ENCODE data around the gene OR1K1.
"Not testable (repeated sequence)": the region's sequence is repeated elsewhere in the genome, so short reads cannot be mapped to it uniquely, and the experiment has no call there.

The OR1K1 gene

GRCh38 chr9:122800066-122801060 lies at the start of gene OR1K1:
Gene OR1K1, plus strand, starts transcription at chr9:122800123. Its CDS starts 0 bp downstream, at chr9:122800123.
- no peak for DNase-seq

- no peak for DNase-seq
Observed at GRCh38 chr9:122754825-122755224, 45.1 kb upstream of the OR1K1 start.

GRCh38 chr9:122767817-122768216 lies 32.1 kb upstream of the OR1K1 start:
- DNase-seq, result no peak

GRCh38 chr9:122777052-122777451 lies 22.9 kb upstream of the OR1K1 start:
- no peak for DNase-seq

GRCh38 chr9:122777935-122778627 lies 21.8 kb upstream of the OR1K1 start:
- DNase-seq, result no peak

- no peak for DNase-seq
Observed at GRCh38 chr9:122779181-122779580, 20.7 kb upstream of the OR1K1 start.

- DNase-seq, result no peak
Observed at GRCh38 chr9:122780026-122780425, 19.9 kb upstream of the OR1K1 start.

GRCh38 chr9:122781671-122782070 lies 18.3 kb upstream of the OR1K1 start:
- DNase-seq, result no peak

- DNase-seq, result no peak
Observed at GRCh38 chr9:122785269-122785668, 14.7 kb upstream of the OR1K1 start.

GRCh38 chr9:122786338-122786737 lies 13.6 kb upstream of the OR1K1 start:
- no peak for DNase-seq

GRCh38 chr9:122788831-122789230 lies 11.1 kb upstream of the OR1K1 start, which contains the start of gene OR5C1:
Gene OR5C1, plus strand, starts transcription at chr9:122788933. Its CDS starts 0 bp downstream, at chr9:122788933.
- DNase-seq, result no peak

GRCh38 chr9:122789256-122790046 lies 10.5 kb upstream of the OR1K1 start:
- DNase-seq, result no peak

GRCh38 chr9:122791872-122792669 lies 7.9 kb upstream of the OR1K1 start:
- no peak for DNase-seq

GRCh38 chr9:122797316-122798063 lies 2.4 kb upstream of the OR1K1 start:
- no peak for DNase-seq

GRCh38 chr9:122806661-122807060 lies 6.7 kb downstream of the OR1K1 start:
- DNase-seq, result no peak

- no peak for DNase-seq
Observed at GRCh38 chr9:122807271-122807900, 7.5 kb downstream of the OR1K1 start.

GRCh38 chr9:122808141-122808540 lies 8.2 kb downstream of the OR1K1 start:
- no peak for DNase-seq

- not testable (repeated sequence) for DNase-seq
Observed at GRCh38 chr9:122809261-122809660, 9.3 kb downstream of the OR1K1 start.

GRCh38 chr9:122810306-122810946 lies 10.5 kb downstream of the OR1K1 start:
- DNase-seq, result peak; percentile 84

- no peak for DNase-seq
Observed at GRCh38 chr9:122812736-122813135, 12.8 kb downstream of the OR1K1 start.
